ENCODE data around the gene CCL5. TPM values are rescaled to one million over a fixed set of nuclear protein-coding genes. Genes with fewer than 3 reads are reported as not detected.

The CCL5 gene
- total RNA-seq, 1 donor from 2014 or later, result 1.8 TPM

Other genes with a start within 250 kb of the CCL5 start
- 1.5 and 3.8 TPM in 2 replicates for gene RASL10B, start 148.7 kb downstream of the CCL5 start, total RNA-seq
- not detected in 2 replicates for gene GAS2L2, start 127.1 kb downstream of the CCL5 start, total RNA-seq
- gene C17orf50, start 119.5 kb downstream of the CCL5 start, total RNA-seq, result not detected in 2 replicates
- 0.29 and 3.4 TPM in 2 replicates for gene MMP28, start 84.7 kb downstream of the CCL5 start, total RNA-seq
- 52.4 and 73.9 TPM in 2 replicates for gene TAF15, start 70.9 kb downstream of the CCL5 start, total RNA-seq
- not detected in 2 replicates for gene HEATR9, start 11.5 kb downstream of the CCL5 start, total RNA-seq
- 0.47 TPM in 1 of 2 replicates, not detected in the other for gene RDM1, start 50.4 kb upstream of the CCL5 start, total RNA-seq
- gene LYZL6, start 63.4 kb upstream of the CCL5 start, total RNA-seq, result not detected in 2 replicates
- not detected in 2 replicates for gene CCL16, start 101.1 kb upstream of the CCL5 start, total RNA-seq
- gene CCL14, start 106.4 kb upstream of the CCL5 start, total RNA-seq, result 5.6 and 11.2 TPM in 2 replicates
- gene CCL15, start 121.2 kb upstream of the CCL5 start, total RNA-seq, result not detected in 2 replicates
- gene CCL23, start 137.6 kb upstream of the CCL5 start, total RNA-seq, result not detected in 2 replicates
- gene CCL18, start 183.9 kb upstream of the CCL5 start, total RNA-seq, result not detected in 2 replicates
- not detected in 2 replicates for gene CCL3, start 209.8 kb upstream of the CCL5 start, total RNA-seq
- gene CCL4, start 223.5 kb upstream of the CCL5 start, total RNA-seq, result not detected in 2 replicates